Smooth muscle cell (in vitro differentiated cells): ENCODE data around the gene TNFSF15. TPM values are rescaled to one million over a fixed set of nuclear protein-coding genes. Genes with fewer than 3 reads are reported as not detected.

Experiments used
- DNase-seq: peaks from one replicate; lab custom pipeline; 2025; ENCODE audit not compliant: unreplicated experiment; lab: John Stamatoyannopoulos, UW
- H2AFZ ChIP-seq: fragments of 200-600 bp; sonication (generic); 2 replicates; pipeline ENCODE4 v1.6.0; 2016; ENCODE audit warnings: antibody characterized with exemption, low read depth, mild to moderate bottlenecking
- H3F3A ChIP-seq: fragments of 200-600 bp; sonication (generic); 2 replicates; pipeline ENCODE4 v1.6.0; 2017; ENCODE audit warnings: antibody characterized with exemption, low read depth
- H3K27ac ChIP-seq: fragments of 200-600 bp; sonication (generic); 2 replicates; pipeline ENCODE4 v1.5.1; 2016; ENCODE audit warnings: low read depth, mild to moderate bottlenecking
- H3K27me3 ChIP-seq: fragments of 200-600 bp; sonication (generic); 2 replicates; pipeline ENCODE4 v1.6.1; 2016; ENCODE audit warnings: low read depth, mild to moderate bottlenecking
- H3K36me3 ChIP-seq: fragments of 200-600 bp; sonication (generic); 2 replicates; pipeline ENCODE4 v1.5.1; 2016; ENCODE audit warnings: low read depth
- H3K4me1 ChIP-seq: fragments of 200-600 bp; sonication (generic); 2 replicates; pipeline ENCODE4 v1.5.1; 2016; ENCODE audit warnings: low read depth
- H3K4me2 ChIP-seq: fragments of 200-600 bp; sonication (generic); 2 replicates; pipeline ENCODE4 v1.6.0; 2016; ENCODE audit warnings: mild to moderate bottlenecking
- H3K4me3 ChIP-seq: fragments of 200-600 bp; sonication (generic); 2 replicates; pipeline ENCODE4 v1.5.1; 2016; ENCODE audit warnings: mild to moderate bottlenecking
- H3K79me2 ChIP-seq: fragments of 200-600 bp; sonication (generic); 2 replicates; pipeline ENCODE4 v1.6.0; 2016; ENCODE audit warnings: low read depth, mild to moderate bottlenecking
- H3K9ac ChIP-seq: fragments of 200-600 bp; sonication (generic); 2 replicates; pipeline ENCODE4 v1.6.0; 2016; ENCODE audit warnings: low read depth
- H3K9me3 ChIP-seq: fragments of 200-600 bp; sonication (generic); replicated peaks from 2 replicates; pipeline ENCODE4 v1.5.1; 2016; ENCODE audit warnings: low read depth
- H4K20me1 ChIP-seq: fragments of 200-600 bp; sonication (generic); 2 replicates; pipeline ENCODE4 v1.6.0; 2016; ENCODE audit warnings: low read depth
- CTCF ChIP-seq: fragments of 200-600 bp; sonication (generic); IDR thresholded peaks from 2 replicates; pipeline ENCODE4 v1.5.1; 2017; ENCODE audit warnings: borderline replicate concordance, mild to moderate bottlenecking, antibody characterized with exemption; ENCODE audit not compliant: insufficient read depth, poor library complexity, severe bottlenecking
- WGBS: methylation state at CpG from one replicate; pipeline ENCODE4 v1.1.7; 2016; ENCODE audit warnings: low lambda C conversion rate; 5-methylcytosine and 5-hydroxymethylcytosine counted together
- polyA plus RNA-seq: library from polyadenylated mRNA; unstranded; fragments of >200 nt; fragmentation: Nextera tagmentation; extraction: Ambion mirVana; gene quantifications from 2 replicates; pipeline ENCODE4 v1.2.1, GENCODE V29; 2016
- total RNA-seq: library from RNA; depleted of rRNA; stranded (reverse); fragments of >200 nt; gene quantifications from 2 replicates; pipeline ENCODE4 v1.2.3, GENCODE V29; 2014

The TNFSF15 gene
- total and polyA plus RNA-seq, 2 experiments from 2014 or later: 2.3 to 5.5 TPM

- H3K4me3 ChIP-seq: no peak overlapping the region
- H3K36me3 ChIP-seq: no peaks in the 10 kb centered on the region
- H3K9ac ChIP-seq: no peak overlapping the region
- peaks cover 3% of the 10 kb centered on the region for H3K27me3 ChIP-seq
- no peak overlapping the region for H3K27ac ChIP-seq
- no peak for TF ChIP-seq CTCF
- H4K20me1 ChIP-seq: no peaks in the 10 kb centered on the region
- 86% methylated on average over 3 of the region's 3 CpGs for WGBS
- no peak overlapping the region for H3K4me2 ChIP-seq
- H3K4me1 ChIP-seq: no peaks in the 10 kb centered on the region
- no peaks in the 10 kb centered on the region for H3F3A ChIP-seq
- no peak overlapping the region for H2AFZ ChIP-seq
- no peaks in the 10 kb centered on the region for H3K9me3 ChIP-seq
- DNase-seq: no peak
- no peaks in the 10 kb centered on the region for H3K79me2 ChIP-seq
Observed at GRCh38 chr9:114754581-114754980, 51.3 kb downstream of the TNFSF15 start.

DNA sequence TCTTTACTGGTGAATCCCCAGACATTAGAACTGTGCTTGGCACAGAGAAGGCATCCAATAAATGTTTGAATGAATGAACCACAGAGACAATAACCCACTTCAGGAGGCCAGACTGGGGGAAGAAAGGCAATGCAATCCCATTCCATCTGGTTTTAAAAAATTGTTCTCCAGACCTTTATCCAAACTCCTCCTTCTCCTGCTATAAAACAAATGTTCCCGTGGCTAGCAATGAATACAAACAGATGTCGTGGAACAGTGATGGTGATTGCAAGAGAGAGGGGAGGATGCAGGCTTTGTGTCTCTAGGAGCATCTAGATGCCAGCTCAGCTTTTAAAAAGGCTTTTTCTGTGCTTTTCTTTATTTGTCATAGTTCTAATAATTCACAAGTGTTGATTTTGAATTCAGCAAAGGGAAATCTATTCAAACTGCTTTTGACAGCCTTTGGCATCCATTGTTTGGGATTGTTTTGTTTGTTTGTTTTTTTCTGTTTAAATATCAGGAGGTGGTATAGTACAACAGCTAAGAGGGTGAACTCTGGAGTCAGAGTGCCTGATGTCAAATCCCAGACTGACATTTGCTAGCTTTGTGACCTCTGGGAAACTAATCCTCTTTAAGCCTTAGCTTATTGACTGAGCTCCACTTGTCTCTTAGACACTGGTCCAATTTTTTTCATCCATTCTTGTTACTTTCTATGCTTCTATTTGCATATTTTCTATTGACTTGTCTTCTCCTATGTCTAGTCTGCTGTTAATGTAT lies 59.1 kb downstream of the TNFSF15 start:
- no peaks in the 10 kb centered on the region for H3K9me3 ChIP-seq
- H3K9ac ChIP-seq: no peak overlapping the region
- no peak for TF ChIP-seq CTCF
- no peak overlapping the region for H3K4me3 ChIP-seq
- no peak for DNase-seq
- H3K27me3 ChIP-seq: no peaks in the 10 kb centered on the region
- H3F3A ChIP-seq: no peaks in the 10 kb centered on the region
- peaks cover 10% of the 10 kb centered on the region for H3K4me1 ChIP-seq
- H3K36me3 ChIP-seq: no peaks in the 10 kb centered on the region
- WGBS: 29% methylated on average over 2 of the region's 2 CpGs
- no peak overlapping the region for H3K27ac ChIP-seq
- no peak overlapping the region for H3K4me2 ChIP-seq
- no peak overlapping the region for H2AFZ ChIP-seq
- no peaks in the 10 kb centered on the region for H3K79me2 ChIP-seq
- no peaks in the 10 kb centered on the region for H4K20me1 ChIP-seq

- no peaks in the 10 kb centered on the region for H4K20me1 ChIP-seq
- 91% methylated on average over 3 of the region's 3 CpGs for WGBS
- H3K36me3 ChIP-seq: no peaks in the 10 kb centered on the region
- H3K27ac ChIP-seq: no peak overlapping the region
- no peak overlapping the region for H3K9ac ChIP-seq
- H3K4me3 ChIP-seq: no peak overlapping the region
- TF ChIP-seq CTCF: no peak
- no peak for DNase-seq
- no peaks in the 10 kb centered on the region for H3K9me3 ChIP-seq
- peaks cover 10% of the 10 kb centered on the region for H3K4me1 ChIP-seq
- no peaks in the 10 kb centered on the region for H3K27me3 ChIP-seq
- H3K79me2 ChIP-seq: no peaks in the 10 kb centered on the region
- H3F3A ChIP-seq: no peaks in the 10 kb centered on the region
- no peak overlapping the region for H2AFZ ChIP-seq
- H3K4me2 ChIP-seq: no peak overlapping the region
Observed at GRCh38 chr9:114745879-114746550, 59.8 kb downstream of the TNFSF15 start.
